Inflammatory macrophage treated with lipopolysaccharide for 4 hours (primary cell): ENCODE results near the gene AGAP1.

ENCODE experiments used
- DNase-seq: peaks from one replicate; pipeline ENCODE4 v3.0.0-alpha.2; 2020

Gene AGAP1

DNA sequence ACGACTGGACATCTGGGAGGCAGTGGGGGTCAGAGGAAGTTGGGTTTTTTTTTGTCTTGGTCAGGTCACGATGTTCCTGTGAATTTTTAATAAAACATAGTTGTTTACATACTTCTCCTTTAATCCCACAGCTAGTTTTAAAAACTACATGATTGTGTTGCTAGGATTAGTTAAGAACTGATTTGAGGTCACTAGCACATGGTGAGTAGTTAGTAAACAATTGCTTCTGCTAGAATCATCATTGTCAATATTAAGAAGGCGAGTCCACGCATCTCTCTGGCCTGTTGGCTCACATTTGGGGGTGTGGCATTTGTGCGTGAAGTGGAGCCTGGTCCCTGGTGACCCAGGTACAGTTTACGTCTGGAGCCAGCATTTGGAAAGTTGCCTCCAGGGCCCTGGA lies 59.4 kb downstream of the AGAP1 start:
- DNase-seq, result no peak

DNA sequence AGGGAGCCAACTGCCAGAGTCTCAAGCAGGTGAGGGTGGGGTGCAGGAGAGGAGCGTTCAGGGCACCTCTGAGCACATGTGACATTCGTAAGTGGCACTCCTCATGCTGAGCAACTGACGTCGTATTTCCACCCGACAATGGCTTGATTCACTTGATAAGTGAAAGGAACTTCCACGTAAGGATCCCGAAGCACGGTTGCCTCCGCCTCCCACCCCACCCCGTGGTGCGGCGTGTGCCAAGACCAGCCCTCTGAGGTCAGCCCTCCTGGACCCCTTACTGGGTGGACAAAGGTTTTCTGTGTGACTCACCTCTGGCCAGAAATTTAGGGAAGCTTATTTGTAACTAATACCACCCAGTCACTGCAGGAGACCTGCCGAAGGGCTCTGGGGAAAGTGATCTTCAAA lies 59.9 kb downstream of the AGAP1 start:
- no peak for DNase-seq

DNA sequence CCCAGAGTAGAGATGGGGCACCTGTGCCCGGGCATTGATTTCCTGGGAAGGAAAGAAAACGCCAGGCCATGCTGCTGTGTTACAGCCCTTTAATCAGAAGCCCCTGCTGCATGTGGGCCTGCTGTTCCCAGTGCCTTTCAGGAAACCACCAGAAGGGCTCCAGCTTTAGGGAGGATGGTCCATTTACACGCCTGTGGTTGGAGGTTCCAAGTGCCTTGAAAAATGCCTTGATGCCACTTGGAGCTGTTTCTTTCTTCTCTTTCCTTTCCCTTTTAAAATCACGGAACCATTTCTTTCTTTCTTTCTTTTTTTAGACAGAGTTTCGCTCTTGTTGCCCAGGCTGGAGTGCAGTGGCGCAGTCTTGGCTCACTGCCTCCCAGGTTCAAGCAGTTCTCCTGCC lies 60.5 kb downstream of the AGAP1 start:
- DNase-seq, result no peak

DNA sequence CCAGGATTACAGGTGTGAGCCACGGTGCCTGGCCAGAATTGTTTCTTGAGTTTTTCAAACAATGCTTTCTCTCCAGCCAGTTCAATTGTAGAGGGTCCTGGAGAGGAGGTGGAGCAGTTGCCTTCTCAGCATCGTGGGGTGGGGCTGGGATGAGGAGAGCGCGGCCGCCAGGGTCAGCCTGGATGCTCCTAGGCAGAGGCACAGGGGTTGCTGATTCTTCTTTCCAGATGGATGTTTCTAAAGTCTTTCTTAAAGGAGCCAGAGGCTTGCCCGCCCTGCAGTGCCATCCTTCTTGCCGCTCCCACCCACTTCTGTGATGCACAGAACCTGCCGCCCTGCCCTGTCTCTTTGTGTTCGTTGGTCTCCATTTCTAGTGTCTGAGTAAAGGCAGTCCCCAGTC lies 61.1 kb downstream of the AGAP1 start:
- DNase-seq, result no peak

DNA sequence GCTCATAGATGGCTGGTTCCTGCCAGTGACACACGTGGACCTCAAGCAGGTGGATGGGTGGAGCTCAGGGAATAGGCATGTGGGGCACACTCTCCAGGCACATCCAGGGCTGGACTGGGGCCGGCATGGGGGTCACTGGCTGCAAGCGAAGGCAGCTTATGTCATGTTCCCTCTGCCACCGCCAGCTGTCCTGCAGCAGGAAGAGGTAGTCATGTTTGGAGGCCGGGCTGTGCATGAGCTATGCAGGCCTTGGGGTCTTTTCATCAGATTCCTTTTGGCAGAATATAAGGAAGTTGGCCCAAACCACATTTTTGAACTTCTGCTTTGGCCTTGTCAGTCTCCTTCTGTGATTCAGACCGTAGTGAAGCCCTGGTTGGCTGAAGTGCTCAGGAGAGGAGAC lies 61.5 kb downstream of the AGAP1 start:
- DNase-seq, result no peak

DNA sequence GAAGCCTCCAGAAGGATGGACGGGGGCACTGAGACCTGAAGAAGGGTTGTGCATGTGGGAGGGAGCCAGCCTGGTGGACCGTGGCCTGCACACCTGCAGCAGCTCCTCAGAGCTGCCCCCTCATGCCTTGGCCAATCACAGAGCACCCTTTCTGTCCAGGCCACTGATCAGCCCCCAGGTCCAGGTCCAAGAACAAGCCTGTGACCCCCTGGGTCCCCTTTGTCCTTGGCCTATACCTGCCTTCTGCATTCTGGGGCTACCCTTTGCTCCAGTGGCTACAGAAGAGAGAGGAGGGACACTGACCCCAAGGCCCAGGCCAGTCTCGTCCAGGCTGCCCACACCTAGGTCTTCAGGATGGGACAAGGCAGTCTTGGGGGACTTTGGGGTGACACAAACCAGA lies 62.2 kb downstream of the AGAP1 start:
- DNase-seq, result no peak

DNA sequence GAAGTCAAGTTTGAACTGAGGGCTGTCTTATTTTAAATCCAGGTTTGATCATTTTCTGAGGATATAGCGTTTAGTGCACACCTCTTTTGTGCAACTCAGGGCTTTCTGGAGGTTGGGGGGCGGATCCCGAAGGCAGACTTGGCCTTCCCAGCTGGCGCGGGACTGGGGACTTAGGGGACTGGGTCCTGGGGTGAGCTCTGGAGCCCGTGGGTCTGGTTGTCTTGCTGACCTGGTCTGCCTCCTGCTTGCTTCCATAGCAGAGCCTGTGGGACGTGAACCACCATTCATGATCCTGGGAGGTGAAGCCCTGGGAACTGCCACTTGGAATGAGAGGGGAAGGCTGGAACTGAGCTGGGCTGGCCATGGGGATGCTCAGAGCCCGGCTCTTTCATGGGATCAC lies 63.1 kb downstream of the AGAP1 start:
- DNase-seq, result no peak

DNA sequence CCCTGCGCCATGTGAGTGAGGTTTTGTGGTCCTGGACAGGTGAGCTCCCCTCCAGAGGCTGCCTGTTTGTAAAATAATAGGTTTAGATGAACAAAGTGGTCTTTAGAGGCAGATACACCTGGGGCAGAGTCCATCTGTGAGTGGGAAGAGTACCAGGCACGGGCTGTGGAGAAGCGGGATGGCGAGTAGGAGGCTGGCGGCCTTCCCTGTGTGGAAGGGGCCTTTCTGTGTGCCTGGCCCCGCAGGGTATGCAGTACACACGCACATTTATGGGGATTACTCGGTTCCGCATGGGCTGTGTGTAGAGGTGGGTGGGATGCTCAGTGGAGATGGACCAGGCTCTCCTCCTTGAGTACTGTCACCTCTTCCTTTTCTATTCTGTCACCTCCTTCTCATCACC lies 64.1 kb downstream of the AGAP1 start:
- no peak for DNase-seq

DNA sequence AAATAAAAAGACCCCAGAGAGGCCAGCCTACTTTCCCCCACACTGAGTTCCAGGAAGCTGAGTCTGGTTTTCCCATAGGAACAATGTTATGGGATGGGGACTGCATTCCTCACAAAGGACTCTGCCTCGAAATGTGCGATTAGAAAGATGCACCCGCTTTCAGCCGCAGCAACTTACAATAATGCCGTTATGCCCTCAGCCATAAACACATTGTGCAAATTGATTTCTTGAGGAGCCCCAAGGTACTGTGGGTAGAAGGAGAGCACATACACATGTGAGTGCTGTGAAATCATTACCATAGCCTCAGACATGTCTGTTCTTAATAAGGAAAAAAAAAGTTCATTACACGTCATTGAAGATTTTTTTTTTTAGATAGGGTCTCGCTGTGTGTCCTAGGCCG lies 64.7 kb downstream of the AGAP1 start:
- DNase-seq, result no peak

DNA sequence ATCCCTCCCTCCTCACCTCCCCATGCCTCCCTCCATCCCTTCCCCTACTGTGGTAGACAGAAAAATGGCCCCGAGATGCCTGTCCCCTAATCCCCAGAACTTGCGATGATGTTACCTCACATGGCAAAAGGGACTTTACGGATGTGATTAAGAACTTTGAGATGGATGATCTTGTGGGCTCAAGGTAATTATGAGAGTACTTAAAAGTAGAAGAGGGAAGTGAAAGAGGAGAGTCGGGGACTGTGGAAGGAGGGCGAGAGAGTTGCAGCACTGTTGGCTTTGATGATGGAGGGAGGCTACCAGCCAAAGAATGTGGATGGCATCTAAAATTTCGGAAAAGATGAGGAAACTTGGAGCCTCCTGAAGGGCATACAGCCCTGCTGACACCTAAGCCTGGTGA lies 66.5 kb downstream of the AGAP1 start:
- DNase-seq, result no peak

DNA sequence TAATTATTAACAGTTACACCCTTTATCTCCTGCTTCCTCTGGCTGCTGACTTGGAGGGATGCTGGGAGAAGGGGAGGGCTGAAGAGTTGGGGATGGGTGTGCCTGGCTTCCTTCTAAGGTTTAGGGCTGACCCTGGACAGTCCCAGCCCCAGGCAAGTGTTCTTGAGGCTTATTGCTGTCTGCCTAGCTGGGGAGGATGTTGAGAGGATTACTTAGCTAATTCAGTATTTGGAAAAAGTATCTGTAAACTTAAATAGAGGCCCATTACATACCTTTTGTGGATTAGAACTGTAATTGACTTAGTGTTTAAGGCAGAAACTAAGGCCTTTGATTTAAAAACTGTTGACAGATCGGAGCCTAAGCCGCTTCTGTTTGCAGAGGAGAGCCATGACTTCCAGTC lies 67.6 kb downstream of the AGAP1 start:
- DNase-seq, result no peak

DNA sequence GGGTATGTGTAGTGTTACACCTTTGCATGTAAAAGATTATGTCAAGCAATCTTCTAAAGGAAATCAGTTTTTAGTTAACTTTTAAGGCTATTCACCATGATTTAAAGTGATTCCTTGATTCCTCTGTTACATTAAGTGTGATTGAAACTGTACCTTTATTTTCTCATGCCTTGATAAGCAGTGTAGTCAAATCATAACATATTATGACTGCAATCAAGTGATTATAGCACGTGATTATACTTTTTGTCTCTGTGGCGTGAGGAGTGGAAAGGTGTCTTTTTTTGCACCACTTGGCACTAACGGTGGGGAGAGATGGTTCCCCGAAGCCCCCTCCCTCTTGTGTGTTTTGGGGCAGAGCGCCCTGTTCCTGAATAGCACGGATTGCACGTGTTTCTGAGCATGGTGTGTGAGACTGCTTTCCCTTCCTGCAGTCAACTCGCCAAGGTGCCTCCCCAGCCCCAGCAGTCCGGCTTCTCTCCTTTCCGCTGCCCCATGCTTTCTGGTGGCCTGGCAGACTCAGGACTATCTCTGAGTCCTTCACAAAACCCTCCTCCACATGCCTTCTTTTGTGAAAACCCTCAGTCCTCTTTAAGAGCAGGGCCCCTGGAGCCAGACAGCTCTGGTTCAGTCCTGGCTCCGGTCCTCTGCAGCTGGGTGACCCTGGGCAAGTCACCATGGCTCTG lies 68.4 kb downstream of the AGAP1 start:
- no peak for DNase-seq

DNA sequence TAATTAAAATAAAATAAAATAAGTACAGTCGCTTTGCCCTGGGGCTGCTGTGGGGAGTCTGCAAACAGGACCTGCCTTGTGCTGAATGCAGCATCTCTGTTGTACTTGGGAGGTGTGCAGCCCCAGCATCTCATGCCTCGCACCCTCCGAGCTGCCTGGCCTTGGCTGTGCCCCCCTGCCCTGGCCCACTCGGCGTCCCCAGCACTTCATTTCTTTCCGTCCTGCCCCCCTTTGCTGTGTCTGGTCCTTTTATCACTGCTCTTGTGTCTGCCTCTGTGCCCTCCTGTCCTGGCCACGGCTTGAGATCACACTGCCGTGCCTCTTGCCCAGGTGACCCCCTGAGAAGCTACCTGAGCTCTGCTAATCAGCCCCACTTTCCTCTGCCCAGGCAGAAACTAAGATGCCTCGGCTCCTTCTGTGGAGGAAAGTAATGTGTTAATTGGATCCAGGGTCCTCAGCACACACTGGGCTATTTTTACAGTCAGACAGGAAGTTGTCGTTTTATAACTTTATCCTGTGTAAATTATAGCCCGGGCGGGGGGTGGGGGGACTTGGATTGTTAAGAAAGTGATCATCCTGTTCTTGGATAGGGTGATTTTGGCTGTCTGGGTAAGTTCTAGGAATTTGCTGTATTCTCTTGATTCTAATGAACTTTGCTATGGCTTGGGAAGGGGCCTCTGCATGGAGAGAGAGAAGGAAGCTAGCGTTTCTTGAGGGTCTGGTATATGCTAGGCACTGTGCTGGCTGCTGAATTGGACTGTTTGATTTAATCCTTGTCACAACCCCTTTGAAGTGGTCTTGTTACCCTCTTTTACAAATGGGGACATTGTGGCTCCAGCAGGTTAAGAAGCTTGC lies 69.4 kb downstream of the AGAP1 start:
- DNase-seq, result no peak

DNA sequence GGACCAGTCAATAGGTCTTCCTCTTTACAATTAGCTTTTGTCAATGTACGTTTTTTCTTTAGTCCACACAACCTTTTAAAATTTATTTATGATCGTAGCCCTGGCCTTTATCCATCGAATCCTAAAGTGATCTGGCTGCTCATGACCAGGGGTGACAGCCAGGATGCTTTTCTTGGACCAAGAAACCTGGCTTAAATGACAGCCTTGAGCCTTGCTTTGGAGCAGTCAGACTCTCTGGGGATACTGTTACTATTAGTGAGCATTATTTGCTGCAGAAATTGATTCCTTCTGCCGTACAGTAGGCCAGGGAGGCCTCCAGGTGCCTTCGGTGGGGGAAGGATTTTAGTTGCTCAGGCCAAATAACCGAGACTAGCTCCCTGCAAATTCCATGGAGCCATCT lies 70.2 kb downstream of the AGAP1 start:
- no peak for DNase-seq

DNA sequence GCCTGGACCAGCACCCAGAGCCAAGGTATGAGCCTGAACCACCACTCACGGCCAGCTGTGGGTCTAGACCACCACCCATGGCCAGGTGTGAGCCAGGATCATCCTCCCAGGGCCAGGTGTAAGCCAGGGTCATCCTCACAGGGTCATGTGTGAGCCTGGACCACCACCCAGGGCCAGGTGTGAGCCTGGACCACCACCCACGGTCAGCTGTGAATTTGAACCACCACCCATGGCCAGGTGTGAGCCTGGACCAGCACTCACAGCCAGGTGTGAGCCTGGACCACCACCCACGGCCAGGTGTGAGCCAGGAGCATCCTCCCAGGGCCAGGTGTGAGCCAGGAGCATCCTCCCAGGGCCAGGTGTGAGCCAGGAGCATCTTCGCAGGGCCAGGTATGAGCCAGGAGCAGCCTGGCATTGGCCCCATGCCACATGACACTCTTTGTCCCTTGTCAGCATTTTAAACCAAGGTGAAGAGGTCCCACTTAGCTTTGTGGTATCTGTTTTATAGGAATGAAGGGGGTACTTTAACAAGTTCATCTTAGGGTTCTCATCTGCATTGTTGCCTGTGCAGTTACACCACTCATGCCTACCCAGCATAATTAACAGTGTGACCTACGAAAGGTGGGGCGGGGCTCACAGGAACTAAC lies 71.2 kb downstream of the AGAP1 start:
- no peak for DNase-seq

DNA sequence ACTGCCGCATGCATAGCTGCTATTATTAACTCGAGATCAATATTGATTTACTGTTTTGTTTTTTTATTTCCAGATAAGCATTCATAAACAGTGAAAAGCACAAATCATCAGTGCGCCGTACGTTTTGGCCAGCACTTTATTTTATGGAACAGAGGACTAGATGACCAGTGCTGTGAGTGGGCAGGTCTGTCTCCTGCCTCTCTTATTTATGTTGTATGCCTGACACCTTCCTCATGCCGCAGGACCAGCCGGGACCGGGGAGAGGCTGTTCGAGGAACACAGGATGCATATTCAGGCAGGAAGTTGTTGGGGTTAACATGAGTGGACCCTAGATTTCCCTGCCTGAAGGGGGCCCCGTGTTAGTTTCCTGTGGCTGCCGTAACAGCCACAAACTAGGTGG lies 72.6 kb downstream of the AGAP1 start:
- no peak for DNase-seq

DNA sequence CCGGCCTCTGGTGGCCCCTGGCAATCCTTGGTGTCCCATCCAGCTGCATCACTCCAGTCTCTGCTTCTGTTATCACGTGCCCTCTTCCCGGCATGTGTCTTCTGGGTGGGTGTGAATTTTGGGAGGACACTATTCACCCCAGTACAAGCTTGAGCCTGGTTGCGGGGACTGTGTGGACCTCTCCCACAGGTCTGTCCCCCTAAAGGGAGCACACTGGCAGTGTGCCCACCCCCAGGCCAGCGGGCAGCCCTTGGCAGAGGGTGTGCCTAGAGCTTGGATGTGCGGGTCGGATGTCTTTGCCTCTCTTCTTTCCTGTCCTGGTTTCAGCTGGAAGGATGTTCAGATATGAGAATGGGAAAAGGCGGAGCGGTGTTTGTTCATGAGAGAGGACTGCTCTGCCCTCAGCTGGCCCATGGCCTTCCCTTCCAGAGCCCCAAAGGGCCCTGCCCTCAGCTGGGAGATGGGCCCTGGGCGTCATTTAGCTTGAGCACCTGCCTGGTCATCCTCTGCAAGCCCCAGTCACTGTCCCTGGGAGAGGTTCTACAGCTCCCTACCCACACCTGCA lies 73.2 kb downstream of the AGAP1 start:
- DNase-seq, result no peak

DNA sequence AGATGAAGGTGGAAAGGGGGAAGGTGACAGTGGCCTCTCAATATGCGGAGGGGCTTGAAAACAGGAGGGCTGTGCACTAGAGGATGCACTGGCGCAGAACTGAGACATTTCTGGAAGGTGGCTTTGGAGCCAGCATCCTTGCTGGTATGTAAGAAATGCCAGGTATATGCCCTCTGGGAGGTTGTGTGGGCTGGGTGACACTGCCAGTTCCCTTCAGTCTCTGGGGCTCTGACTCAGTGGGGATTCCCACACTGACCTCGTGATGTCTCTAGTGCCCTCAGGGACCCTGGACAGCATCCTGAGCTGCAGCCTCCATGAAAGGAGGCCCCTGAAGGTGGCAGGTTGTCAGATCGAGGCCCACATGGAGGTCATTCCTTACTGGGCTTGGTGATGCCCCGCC lies 74.0 kb downstream of the AGAP1 start:
- DNase-seq, result no peak

DNA sequence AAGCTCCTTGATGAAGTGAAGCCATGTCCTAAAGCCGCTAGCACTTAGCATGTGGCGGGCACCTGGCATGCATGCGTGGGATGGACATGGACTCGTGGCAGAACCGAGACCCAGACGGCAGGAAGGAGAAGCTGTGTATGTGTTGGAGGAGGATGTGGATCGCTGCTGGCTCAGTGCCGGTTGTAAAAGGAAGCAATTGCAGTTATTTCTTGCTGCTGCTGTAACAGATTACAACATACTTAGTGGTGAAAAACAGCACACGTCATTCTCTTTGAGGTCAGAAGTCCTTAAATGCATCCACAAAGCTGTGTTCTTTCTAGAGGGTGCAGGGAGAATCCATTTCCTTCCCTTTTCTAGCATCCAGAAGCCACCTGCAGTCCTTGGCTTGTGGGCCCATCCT lies 74.6 kb downstream of the AGAP1 start:
- DNase-seq, result peak; percentile 4

DNA sequence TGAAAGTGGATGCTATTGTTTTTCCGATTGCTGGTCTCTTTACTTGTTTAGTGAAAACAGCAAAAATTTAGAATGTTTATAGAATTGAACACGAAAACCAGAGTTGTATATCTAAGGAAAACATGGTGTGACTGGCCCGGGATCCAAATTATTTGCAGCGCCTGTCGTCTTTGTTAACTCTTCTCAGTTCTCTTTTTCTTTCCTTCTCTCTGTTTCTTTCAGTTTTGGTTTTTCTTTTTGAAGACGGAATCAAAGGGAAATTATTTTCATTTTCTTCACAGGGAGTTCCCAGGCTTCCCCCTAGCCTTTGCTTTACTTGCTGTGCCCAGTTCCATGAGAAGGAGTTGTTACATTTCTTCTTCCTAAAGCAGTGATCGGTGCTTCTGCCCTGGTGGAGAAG lies 76.0 kb downstream of the AGAP1 start:
- DNase-seq, result no peak

DNA sequence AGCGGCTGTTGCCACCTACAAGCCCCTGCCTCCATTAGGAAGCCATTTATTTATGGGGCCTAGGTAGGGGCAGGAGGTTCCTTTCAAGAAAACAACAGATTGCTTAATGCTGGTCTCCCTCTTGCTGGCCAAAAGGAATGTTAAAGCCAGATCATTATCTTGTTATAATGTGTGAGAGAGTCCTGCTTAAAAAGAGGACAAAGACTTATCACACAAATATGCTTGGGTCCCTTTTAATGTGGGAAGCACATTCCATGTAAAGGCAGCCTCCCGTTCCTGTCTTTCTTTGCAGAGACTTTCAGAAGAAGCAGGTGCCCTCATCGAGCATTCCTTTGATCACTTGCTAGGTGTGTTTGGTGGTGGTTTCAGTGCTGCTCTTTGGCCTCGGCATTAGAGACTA lies 76.4 kb downstream of the AGAP1 start:
- no peak for DNase-seq

DNA sequence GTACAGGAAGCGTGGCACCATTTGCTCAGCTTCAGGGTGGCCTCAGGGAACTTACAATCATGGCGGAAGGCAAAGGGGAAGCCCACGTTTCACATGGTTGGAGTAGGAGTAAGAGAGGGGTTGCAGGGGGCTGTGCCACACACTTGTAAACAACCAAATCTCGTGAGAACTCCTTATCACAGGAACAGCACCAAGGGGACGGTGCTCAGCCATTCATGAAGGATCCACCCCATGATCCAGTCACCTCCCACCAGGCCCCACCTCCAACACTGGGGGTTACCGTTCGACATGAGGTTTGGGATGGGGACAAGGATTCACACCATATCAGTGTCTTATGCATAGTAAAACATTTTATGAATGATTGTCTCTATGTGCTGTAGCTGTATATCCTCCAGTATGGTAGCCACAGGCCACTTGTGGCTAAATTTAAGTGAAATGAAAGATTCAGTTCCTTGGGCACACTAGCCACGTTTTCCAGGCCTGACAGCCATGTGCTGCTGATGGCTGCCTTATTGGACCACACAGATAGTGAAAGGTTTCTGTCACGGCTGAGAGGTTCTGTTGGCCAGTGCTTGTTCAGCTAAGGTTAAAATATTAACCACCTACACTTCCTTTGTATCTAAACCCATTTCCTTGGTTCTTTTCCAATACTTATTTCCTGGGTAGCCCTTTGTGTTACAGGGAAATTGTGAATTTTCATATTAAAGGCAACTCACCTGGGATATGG lies 77.3 kb downstream of the AGAP1 start:
- DNase-seq, result no peak

DNA sequence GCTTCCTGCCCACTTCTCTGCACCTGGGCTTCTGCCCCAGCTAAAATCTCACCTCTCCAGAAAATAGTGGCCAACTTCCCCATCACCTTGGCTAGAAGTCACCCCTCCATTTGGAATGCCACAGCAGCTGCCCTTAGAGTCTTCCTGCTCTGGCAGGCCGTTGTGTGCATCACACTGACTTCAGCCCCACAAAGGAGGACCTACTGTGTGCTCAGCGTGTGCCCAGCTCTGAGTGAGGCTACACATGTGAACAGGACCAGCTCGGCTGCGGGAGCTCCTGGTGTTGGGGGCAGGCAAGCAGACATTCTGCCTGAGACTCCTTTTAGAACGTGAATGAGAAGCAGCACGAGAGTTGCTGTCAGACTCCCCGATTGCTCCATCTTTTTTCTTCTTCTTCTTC lies 78.7 kb downstream of the AGAP1 start:
- DNase-seq, result no peak
